Urinary bladder (tissue), 4 donors: ENCODE results near the gene IL15RA. TPM values are rescaled to one million over a fixed set of nuclear protein-coding genes. Genes with fewer than 3 reads are reported as not detected.

Experiments
- DNase-seq: peaks from one replicate; pipeline ENCODE4 v3.0.0-alpha.2; 2015; ENCODE audit errors: extremely low spot score
- H3K27ac ChIP-seq: one replicate; pipeline ENCODE4 v1.5.1; 2013; ENCODE audit warnings: low read depth, mild to moderate bottlenecking, moderate library complexity
- H3K36me3 ChIP-seq: one replicate; pipeline ENCODE4 v1.6.1; 2013; ENCODE audit warnings: mild to moderate bottlenecking, moderate library complexity; ENCODE audit not compliant: insufficient read depth
- H3K4me1 ChIP-seq: one replicate; pipeline ENCODE4 v1.6.1; 2013; ENCODE audit warnings: mild to moderate bottlenecking, moderate library complexity; ENCODE audit not compliant: insufficient read depth
- H3K4me3 ChIP-seq: one replicate; pipeline ENCODE4 v1.5.1; 2013; ENCODE audit warnings: low read depth, low read length
- WGBS: extraction: QIAGEN DNeasy Blood & Tissue Kit; methylation state at CpG from one replicate; pipeline ENCODE4 v1.1.7; 2013; 5-methylcytosine and 5-hydroxymethylcytosine counted together
- polyA plus RNA-seq: library from polyadenylated mRNA; stranded (reverse); fragments of 200-250 nt; gene quantifications from one replicate; pipeline ENCODE4 v1.2.3, GENCODE V29; 2013
- total RNA-seq: library from RNA; depleted of rRNA; stranded (reverse); fragments of >200 nt; gene quantifications from one replicate; pipeline ENCODE4 v1.2.3, GENCODE V29; 2014
- donor health status: healthy with polysubstance abuse.
- donor health status: healthy.

The IL15RA gene, protein sequence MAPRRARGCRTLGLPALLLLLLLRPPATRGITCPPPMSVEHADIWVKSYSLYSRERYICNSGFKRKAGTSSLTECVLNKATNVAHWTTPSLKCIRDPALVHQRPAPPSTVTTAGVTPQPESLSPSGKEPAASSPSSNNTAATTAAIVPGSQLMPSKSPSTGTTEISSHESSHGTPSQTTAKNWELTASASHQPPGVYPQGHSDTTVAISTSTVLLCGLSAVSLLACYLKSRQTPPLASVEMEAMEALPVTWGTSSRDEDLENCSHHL
- total RNA-seq (3.5 TPM), polyA plus RNA-seq (50.2 TPM)

- peak within 1 kb of the TSS; percentile 93 for H3K27ac ChIP-seq
- H3K4me1 ChIP-seq = no peaks in the 10 kb centered on the region
- H3K4me3 ChIP-seq = peak within 1 kb of the TSS; percentile 91
- under 1% methylated on average over 80 of the region's 80 CpGs for WGBS
- DNase-seq = no peak
- H3K36me3 ChIP-seq = no peaks in the 10 kb centered on the region
Measured at GRCh38 chr10:5977471-5978229, at the start of gene IL15RA. Gene IL15RA, minus strand, starts transcription at chr10:5977543. Its CDS starts 51 bp downstream, at chr10:5977492.

- no peak overlapping the region for H3K4me3 ChIP-seq
- H3K4me1 ChIP-seq = no peaks in the 10 kb centered on the region
- no peak overlapping the region for H3K27ac ChIP-seq
- no peak for DNase-seq
- no peaks in the 10 kb centered on the region for H3K36me3 ChIP-seq
- 93% methylated on average over 6 of the region's 6 CpGs for WGBS
Measured at GRCh38 chr10:6025683-6026255, 48.4 kb upstream of the IL15RA start.

DNA sequence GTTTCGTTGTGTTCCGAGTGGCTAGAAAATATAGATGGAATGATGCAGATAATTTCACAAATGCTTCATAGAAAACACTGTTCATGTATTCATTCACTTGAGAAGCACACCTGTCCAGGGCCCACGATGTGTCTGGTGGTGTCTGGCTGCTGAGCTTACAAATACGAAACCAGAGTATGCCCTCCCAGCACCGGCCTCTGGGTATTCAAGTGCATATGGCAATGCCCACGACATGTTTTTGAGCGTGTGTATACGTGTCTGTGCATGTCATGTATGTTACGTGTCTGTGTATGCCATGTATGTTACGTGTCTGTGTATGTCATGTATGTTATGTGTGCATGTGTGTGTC is 47.0 kb upstream of the IL15RA start:
- no peak overlapping the region for H3K4me3 ChIP-seq
- H3K36me3 ChIP-seq = no peaks in the 10 kb centered on the region
- 86% methylated on average over 10 of the region's 10 CpGs for WGBS
- no peak for DNase-seq
- H3K4me1 ChIP-seq = no peaks in the 10 kb centered on the region
- no peak overlapping the region for H3K27ac ChIP-seq

GRCh38 chr10:6023661-6024333 is 46.5 kb upstream of the IL15RA start:
- no peak for DNase-seq
- Histone ChIP-seq H3K36me3 (no peaks in the 10 kb centered on the region), H3K27ac (no peak overlapping the region), H3K4me1 (no peaks in the 10 kb centered on the region), H3K4me3 (no peak overlapping the region)
- WGBS = 66% methylated on average over 12 of the region's 12 CpGs

- no peak overlapping the region for H3K27ac ChIP-seq
Measured at GRCh38 chr10:6022660-6023059, 45.3 kb upstream of the IL15RA start.

GRCh38 chr10:6020826-6021225 is 43.5 kb upstream of the IL15RA start:
- no peak overlapping the region for H3K4me3 ChIP-seq
- H3K27ac ChIP-seq = no peak overlapping the region
- WGBS = 76% methylated on average over 9 of the region's 9 CpGs
- H3K36me3 ChIP-seq = no peaks in the 10 kb centered on the region
- no peak for DNase-seq
- H3K4me1 ChIP-seq = no peaks in the 10 kb centered on the region

More at GRCh38 chr10:6022660-6023059, 45.3 kb upstream of the IL15RA start:
- no peaks in the 10 kb centered on the region for H3K36me3 ChIP-seq
- H3K4me1 ChIP-seq = no peaks in the 10 kb centered on the region
- WGBS = 54% methylated on average over 3 of the region's 3 CpGs
- no peak for DNase-seq
- no peak overlapping the region for H3K4me3 ChIP-seq

- DNase-seq = no peak
- WGBS = 89% methylated on average over 12 of the region's 12 CpGs
- no peaks in the 10 kb centered on the region for H3K4me1 ChIP-seq
Measured at GRCh38 chr10:6019796-6020195, 42.5 kb upstream of the IL15RA start.

DNA sequence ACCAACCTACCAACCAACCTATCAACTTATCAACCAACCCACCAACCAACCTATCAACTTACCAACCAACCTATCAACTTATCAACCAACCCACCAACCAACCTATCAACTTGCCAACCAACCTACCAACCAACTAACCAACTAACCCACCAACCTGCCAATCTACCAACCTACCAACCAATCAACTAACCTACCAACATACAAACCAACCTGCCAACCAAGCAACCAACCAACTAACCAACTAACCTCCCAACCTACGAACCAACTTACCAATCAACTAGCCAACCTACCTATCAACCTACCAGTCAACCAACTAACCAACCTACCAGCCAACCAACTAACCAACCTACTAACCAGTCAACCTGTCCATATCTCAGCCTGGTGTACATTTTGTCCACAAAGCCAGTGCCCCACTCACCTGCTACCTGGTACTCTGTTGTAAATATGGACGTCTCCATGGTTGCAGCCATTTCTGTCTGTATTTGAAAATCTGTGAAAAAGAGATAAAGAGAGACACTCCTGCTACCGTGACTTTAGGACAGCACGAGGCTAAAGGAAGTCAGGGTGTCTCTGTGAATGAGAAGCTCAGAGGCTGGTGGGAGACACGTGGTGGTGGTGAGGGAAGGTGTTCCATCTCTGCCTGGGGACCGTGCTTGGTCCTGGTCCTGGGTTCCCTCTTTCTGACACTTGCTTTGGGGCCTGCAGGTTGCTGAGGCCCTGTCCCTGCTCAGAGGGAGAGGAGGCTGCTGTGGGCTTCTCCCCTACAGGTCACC is 41.9 kb upstream of the IL15RA start:
- Histone ChIP-seq H3K36me3 (no peaks in the 10 kb centered on the region), H3K27ac (no peak overlapping the region), H3K4me3 (no peak overlapping the region), H3K4me1 (no peaks in the 10 kb centered on the region)
- WGBS = 94% methylated on average over 6 of the region's 6 CpGs
- no peak for DNase-seq

More at GRCh38 chr10:6019796-6020195, 42.5 kb upstream of the IL15RA start:
- Histone ChIP-seq H3K36me3 (no peaks in the 10 kb centered on the region), H3K27ac (no peak overlapping the region), H3K4me3 (no peak overlapping the region)

- Histone ChIP-seq H3K36me3 (no peaks in the 10 kb centered on the region), H3K4me1 (no peaks in the 10 kb centered on the region), H3K27ac (no peak overlapping the region), H3K4me3 (no peak overlapping the region)
- WGBS = 47% methylated on average over 5 of the region's 5 CpGs
- DNase-seq = no peak
Measured at GRCh38 chr10:6018422-6018821, 41.1 kb upstream of the IL15RA start.

GRCh38 chr10:6017781-6018354 is 40.5 kb upstream of the IL15RA start:
- Histone ChIP-seq H3K27ac (peak overlapping the region; percentile 43), H3K36me3 (no peaks in the 10 kb centered on the region), H3K4me1 (no peaks in the 10 kb centered on the region), H3K4me3 (no peak overlapping the region)
- no peak for DNase-seq
- 87% methylated on average over 8 of the region's 8 CpGs for WGBS

GRCh38 chr10:6014241-6014761 is 37.0 kb upstream of the IL15RA start:
- Histone ChIP-seq H3K36me3 (no peaks in the 10 kb centered on the region), H3K27ac (no peak overlapping the region), H3K4me3 (no peak overlapping the region), H3K4me1 (no peaks in the 10 kb centered on the region)
- 57% methylated on average over 6 of the region's 6 CpGs for WGBS
- no peak for DNase-seq

DNA sequence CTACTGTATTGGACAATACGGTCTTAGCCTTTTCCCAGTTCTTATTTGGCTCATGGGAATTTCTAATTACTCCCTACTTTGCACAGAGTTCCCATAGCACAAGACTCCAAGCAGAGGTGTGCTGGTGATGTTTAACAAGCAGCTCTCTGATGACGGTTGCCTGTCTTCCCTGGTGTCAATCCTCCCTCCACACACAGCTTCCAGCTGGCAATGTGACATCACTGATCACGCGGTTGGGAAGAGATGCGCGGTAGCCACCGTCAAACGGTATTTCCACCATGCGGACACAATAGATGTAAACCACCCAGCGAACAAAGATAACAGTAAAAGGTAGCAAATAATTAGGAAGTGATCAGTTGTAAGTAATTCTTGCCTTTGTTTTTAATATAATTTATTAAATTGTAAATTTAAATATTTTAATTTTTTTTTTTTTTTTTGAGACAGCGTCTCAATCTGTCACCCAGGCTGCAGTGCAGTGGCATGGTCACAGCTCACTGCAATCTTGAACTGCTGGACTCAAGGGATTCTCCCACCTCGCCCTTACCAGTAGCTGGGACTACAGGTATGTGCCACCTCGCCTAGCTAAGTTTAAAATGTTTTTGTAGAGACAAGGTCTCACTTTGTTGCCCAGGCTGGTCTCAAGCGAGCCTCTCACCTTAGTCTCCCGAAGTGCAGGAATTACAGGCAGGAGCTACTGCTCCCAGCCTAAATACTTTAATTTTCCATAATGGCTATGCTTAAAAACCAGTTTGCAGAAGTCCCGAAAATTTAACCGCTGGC is 36.3 kb upstream of the IL15RA start:
- H3K27ac ChIP-seq = no peak overlapping the region
- no peak for DNase-seq

More for the DNA sequence above, 36.3 kb upstream of the IL15RA start:
- 82% methylated on average over 17 of the region's 17 CpGs for WGBS
- Histone ChIP-seq H3K4me1 (no peaks in the 10 kb centered on the region), H3K36me3 (no peaks in the 10 kb centered on the region), H3K4me3 (no peak overlapping the region)
